Fibroblast of the aortic adventitia (primary cell): Measurements from ENCODE around the gene KLHL36. TPM values are rescaled to one million over a fixed set of nuclear protein-coding genes. Genes with fewer than 3 reads are reported as not detected.

Experiments
- DNase-seq: peaks from one replicate; pipeline ENCODE4 v3.0.0-alpha.2; 2010; ENCODE audit warnings: low read depth
- H3K4me3 ChIP-seq: 2 replicates; pipeline ENCODE4 v1.5.1; 2011; ENCODE audit warnings: low read depth, mild to moderate bottlenecking, control low read depth, low read length, moderate library complexity
- CTCF ChIP-seq: IDR thresholded peaks from 2 replicates; pipeline ENCODE4 v1.5.1; 2011; ENCODE audit warnings: mild to moderate bottlenecking, low read length, control low read depth, inconsistent platforms; ENCODE audit not compliant: insufficient read depth
- total RNA-seq: library from RNA; depleted of rRNA; stranded (reverse); fragments of >200 nt; gene quantifications from 2 replicates; pipeline ENCODE4 v1.2.3, GENCODE V29; 2012; ENCODE audit warnings: low replicate concordance

KLHL36 gene
- total RNA-seq = 33.8 and 50.5 TPM in 2 replicates

GRCh38 chr16:84647828-84648594 is at the start of gene KLHL36:
Gene KLHL36, plus strand, starts transcription at chr16:84648511. Its CDS starts 2,357 bp downstream, at chr16:84650868.
- peak within 1 kb of the TSS; percentile 77 for H3K4me3 ChIP-seq
- DNase-seq = no peak
- TF ChIP-seq CTCF = no peak

- TF ChIP-seq CTCF = no peak
- peak; percentile 79 for DNase-seq
Observed at GRCh38 chr16:84599521-84600202, 48.6 kb upstream of the KLHL36 start.

GRCh38 chr16:84600343-84601229 is 47.7 kb upstream of the KLHL36 start:
- no peak for TF ChIP-seq CTCF
- no peak overlapping the region for H3K4me3 ChIP-seq
- peak; percentile 28 for DNase-seq

More at GRCh38 chr16:84599521-84600202, 48.6 kb upstream of the KLHL36 start:
- H3K4me3 ChIP-seq = peak overlapping the region; percentile 31

GRCh38 chr16:84603140-84603816 is 45.0 kb upstream of the KLHL36 start:
- peak; percentile 98 for DNase-seq
- TF ChIP-seq CTCF = no peak
- H3K4me3 ChIP-seq = peak overlapping the region; percentile 41

- no peak for TF ChIP-seq CTCF
- no peak for DNase-seq
- no peak overlapping the region for H3K4me3 ChIP-seq
Observed at GRCh38 chr16:84603940-84604339, 44.4 kb upstream of the KLHL36 start.

- no peak for TF ChIP-seq CTCF
- DNase-seq = no peak
- H3K4me3 ChIP-seq = no peak overlapping the region
Observed at GRCh38 chr16:84604477-84605013, 43.8 kb upstream of the KLHL36 start.
